DMS153 treated with DMSO at 0.1 percent for 48 hours (cell line): Measurements from ENCODE around the gene RALGAPA2.

Experiments
- DNase-seq: peaks from one replicate; lab custom pipeline; 2025; ENCODE audit not compliant: unreplicated experiment; lab: John Stamatoyannopoulos, UW

Gene RALGAPA2

DNA sequence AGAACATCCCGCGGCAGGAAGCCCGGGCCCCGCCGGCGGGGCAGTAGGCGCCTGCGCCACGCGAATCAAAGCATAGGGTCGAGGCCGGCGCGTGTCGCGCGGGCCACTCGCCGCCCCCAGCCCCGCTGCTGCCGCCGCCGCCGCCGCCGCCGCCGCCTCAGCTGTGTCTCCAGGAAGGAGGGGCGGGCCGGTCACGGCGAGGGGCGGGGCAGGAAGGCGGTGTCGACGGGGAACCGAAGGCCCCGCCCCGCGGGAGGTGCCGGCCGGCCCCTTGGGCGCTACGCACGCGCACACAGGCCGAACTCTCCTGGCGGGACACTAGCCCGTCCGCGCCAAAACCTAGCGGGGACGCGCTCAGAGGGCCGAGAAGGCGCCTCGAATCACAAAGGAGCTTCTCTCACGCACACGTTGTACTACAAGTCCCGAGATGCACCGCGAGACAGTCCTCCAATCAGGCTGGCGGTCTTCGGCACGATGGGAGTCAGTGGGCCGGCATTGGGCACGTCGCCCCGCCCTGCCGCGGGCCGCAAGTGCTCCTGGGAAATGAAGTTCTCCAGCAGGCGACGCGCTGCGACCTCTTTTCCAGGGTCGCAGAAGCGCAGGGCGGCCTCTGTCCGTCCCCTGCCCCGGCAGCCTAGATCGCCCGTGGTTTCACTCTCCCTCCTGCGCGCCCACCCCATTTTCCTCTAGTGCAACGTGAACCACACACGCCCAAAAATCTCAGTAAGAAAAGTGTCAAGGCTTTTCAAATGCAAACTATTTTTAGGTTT, at the start of gene RALGAPA2:
TSS of gene RALGAPA2 (minus strand) at position 171 of the 770 bp plus-strand sequence. CDS start at position 7, 164 bp downstream.
- peak; percentile 94 for DNase-seq

DNA sequence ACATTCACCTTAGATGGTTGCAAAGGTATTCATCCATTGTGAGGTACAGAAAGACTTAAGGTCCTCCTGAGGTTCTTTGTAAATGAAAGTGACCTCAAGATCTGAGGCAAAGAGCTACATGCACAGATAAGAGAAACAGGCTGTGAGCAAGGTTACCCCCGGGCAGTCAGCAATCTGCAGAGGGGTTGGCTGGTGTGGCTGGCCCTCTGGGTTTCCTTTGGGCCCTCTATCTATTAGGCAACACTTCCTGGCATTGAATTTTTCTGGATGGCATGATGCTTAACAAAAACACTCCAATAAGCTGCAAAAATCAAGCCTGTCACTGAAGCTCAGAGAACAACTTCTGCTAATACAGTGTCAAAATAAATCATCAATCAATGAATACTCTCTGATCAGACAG, 48.9 kb upstream of the RALGAPA2 start:
- DNase-seq, result no peak

DNA sequence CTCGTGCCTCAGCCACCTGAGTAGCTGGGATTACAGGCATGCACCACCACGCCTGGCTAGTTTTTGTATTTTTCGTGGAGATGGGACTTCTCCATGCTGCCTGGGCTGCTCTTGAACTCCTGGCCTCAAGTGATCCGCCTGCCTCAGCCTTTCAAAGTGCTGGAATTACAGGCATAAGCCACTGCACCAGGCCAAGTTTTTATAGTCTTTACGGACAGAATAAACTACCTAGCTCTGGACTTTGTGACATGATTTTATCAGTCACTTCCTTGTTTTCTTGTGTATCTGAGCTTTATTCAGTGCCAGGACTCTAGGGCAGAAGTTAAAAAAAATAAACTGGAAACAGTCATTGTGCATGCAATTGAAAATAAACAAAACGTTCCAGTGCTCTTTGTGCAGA, 46.7 kb upstream of the RALGAPA2 start:
- no peak for DNase-seq

DNA sequence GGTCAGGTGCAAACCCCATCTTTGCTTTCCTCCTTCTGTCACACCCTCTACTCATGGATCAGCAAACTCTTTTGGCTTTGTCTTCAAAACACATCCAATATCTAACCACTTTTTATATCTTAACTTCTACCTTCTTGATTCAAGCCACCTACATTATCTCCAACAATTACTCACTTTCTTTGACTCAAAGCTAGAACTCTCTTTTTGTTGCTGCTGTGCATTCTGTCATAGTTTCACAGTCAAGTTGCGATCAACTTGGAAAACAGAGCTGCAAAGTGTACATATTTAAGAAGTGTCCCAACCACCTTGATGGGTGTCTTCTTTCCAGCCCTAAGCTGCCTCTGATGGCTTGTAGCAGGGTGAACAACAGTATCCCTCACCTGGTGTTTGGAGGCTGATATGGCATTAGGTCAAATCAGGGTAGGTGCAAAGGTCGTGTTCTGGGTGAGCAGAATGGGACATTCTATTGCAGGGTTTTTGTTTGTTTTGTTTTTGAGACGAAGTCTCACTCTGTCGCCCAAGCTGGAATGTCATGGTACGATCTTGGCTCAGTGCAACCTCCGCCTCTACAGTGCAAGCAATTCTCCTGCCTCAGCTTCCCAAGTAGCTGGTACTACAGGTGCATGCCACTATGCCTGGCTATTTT, 43.4 kb upstream of the RALGAPA2 start:
- no peak for DNase-seq

DNA sequence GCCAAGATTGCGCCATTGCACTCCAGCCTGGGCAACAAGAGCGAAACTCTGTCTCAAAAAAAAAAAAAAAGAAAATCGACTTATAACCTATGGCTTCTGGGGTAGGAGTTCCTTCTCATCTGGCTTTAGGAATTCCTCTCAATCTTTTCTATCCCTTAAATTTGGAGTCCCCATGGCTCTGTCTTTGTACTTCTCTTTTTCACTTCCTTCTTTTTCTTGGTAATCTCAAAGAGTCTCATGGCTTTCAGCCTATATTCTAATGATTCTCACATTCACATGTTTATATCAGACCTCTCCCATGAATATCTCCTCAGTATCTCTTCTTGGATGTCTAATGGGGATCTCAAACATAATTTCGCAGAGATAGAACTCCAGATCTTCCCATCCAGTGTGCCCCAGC, 42.8 kb upstream of the RALGAPA2 start:
- no peak for DNase-seq

DNA sequence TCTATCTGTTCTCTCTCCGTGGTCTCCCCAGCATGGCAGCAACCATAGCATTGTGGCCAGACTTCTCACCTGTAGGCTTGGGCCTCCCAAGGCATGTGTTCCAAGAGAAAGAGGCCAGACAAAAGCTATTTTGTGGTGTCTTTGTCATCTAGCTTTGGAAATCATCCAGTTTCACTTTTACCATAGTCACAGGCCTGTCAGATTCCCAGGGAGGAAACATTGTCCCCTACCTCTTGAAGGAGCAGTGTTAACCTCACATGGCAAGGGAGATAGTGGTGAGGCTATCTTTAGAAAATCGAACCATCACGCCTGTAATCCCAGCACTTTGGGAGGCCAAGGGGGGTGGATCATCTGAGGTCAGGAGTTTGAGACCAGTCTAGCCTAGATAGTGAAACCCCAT, 42.3 kb upstream of the RALGAPA2 start:
- DNase-seq, result no peak

DNA sequence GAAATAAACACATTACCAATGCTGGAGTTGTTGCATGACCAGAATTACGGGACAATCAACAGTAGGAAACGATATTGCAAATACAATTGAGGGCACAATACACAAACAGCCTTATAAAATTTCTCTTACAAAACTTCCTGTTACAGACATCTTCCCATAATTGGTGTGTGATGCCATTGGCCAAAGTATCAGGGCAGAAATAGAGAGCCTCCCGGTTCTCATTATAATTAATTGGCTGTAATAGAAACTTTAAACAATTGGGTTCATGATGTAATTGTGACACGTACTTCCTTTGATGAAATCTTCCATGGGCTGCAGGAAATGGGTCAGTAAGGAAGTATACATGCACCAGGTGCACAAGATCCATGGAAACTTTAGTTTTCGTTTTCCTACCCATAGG, 40.3 kb upstream of the RALGAPA2 start:
- no peak for DNase-seq

DNA sequence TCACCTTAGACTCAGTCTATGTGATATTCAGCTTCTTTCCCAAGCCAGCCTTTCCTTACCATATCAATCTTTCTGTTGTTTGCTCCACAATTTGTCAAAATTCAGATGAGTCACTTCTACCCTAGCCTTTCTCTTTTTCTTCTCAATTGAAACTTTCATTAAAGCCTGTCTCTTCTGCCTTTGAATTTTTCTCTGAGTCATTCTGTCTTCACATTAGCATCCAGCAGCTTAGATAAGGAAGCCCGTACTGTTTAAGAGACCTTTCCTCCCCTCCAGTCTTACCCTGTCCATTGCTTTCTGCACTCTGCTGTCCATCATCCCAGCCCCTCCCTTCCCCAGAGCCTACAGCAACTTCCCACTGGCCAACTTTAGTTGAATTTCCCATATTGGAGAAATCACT, 34.9 kb upstream of the RALGAPA2 start:
- DNase-seq, result no peak

DNA sequence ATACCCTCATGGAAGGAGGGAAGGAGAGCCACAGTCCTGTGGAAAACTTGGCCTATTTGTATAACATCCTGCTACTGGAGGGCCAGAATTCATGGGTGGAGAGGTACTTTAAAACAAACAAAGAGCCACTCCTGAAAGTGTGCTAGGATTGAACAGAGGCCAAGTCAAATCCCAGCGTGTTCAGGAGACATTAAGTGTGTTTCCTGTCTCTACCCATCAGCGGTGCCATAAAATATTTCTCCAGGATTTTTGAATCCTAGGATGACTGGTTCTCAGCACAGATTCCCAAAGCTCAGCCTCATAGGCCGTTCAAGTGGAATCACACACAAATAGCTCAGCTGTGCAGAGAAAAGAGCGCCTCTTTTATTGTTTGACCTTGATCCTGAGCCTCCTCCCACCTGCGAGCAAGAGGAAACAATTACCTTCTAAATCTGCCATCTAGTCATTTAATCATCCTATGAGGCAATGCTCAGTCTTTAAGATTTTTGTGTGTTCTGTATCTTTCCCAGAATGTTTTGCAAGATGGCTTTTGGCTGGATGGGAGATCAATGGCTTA, 31.8 kb upstream of the RALGAPA2 start:
- DNase-seq, result peak; percentile 81

DNA sequence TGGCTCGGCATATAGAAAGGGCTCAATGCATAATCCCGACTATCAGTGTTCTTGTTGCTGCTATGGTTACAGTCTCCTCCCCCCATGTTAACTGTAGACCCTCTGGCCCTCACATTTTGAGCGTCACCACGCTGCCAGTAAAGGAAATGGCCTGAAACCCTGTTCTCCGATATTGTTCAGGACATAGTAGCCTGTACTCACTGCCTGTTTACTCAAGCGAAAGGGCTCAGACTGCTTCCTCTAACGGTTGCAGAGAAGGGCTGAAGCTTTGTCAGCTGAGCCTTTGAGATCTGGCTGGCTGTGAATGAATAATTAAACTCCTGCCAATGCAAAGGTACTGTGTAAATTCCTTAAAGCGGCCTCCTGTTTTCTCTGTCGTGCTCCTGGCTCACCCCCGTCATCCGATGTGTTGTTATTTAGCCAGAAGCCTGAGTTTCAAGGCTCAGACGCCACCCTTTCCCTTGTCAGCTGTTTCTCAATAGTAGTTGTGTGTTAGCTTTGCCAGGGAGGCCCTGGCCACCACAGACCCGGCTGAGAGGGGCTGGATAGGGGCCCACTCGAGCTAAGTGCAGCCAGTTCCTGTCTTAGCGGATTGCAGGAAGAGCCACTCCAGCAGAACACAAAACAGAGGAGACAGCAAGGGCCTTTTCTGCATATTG, 31.2 kb upstream of the RALGAPA2 start:
- peak; percentile 90 for DNase-seq

DNA sequence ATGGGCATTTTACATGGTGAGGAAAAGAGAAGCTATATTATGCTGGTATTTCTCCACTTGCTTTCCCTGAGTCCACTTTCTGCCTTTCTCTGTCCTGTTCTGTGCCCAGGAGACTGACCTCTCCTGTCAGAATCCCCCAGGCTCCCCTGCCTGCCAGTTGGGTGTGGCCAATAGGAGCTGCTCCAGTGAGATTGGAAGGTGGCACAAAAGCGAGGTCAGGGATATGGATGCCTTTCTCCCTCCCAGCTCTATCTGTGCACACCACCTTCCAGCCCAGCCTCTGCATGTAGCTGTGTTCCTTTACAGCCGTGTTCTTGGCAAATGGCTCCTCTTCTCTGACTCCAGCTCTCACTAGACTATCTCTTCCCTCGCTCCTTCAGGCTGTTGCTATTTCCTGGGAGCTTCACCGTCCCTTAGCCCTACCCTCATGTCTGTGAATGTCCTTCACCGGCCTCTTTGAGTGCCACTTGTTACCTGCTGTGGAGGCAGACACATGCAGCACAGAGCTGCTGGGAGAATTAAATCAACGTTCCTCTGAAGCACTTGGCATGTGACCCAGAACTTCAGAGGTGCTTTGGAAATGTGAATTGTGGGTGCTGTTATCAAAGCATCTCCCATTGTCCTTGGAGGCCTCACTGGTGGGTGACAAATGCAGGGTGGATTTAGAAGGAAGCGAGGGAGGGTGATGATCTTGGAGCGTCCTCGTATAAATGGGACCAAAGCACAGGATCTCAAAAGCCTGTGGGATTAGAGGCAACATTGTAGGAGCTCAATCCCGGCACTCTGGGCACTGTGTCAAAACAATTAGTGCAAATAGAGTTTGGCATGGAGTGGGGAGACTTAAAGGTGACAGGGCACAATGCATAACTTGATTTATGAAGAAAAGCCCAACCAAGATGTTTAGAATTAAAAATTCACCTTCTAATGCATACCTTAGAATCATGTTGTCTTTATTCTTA, 28.9 kb upstream of the RALGAPA2 start:
- peak; percentile 11 for DNase-seq

DNA sequence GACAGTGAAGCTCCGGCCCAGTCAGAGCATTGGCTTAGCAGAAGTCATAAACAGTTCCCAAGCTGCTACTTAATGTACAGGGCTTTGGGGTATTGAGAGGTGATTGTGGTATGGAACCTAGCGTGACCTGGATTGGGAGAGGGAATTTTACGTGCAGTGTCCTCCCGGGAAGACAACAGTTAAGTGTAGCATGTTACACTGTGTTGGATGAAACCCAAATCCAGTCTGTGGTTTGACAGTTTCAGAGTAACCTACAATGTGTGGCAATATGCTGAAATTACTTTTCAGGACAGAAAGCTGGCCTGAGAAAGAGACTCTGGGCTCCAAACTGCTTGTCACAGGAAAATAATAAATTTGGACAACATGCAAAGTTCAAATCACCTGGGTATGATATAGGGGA, 28.1 kb upstream of the RALGAPA2 start:
- DNase-seq, result no peak

DNA sequence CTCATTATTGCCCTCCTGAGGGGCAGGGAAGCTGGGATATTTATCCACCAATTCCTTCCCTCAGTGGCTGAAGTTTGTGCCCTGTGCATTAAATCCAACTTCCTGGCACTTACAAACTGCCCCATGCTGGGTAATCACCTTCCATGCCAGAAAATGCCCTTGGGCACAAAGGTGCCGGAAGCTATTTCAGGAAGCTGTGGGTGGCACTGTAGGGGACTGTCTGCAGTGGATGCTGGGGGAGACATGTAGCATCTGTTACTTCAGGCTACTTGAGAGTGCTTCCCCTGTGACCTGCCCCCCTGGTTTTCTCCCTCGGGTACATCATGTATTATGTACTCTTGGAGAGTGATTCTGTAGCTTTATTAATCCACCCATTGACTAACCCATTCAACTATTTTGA, 24.7 kb upstream of the RALGAPA2 start:
- DNase-seq, result no peak

DNA sequence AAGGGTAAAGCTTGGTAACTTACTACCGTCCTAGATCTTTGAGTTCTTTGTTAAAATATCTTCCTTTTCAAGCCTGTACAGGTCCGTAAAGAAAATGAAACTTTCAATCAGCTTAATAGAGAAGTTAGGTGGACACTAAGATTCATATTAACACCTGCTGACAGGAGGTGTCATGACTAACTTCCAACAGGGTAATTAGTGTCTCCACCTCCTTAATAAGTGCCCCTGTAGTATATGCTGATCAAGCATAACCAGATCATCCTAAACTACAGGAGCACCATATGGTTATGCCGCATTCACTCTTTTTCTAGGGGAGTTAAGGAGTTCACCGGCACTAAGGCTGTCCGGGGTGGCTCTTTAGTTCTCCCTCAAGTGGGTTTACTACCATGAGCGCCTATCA, 23.9 kb upstream of the RALGAPA2 start:
- DNase-seq, result no peak

DNA sequence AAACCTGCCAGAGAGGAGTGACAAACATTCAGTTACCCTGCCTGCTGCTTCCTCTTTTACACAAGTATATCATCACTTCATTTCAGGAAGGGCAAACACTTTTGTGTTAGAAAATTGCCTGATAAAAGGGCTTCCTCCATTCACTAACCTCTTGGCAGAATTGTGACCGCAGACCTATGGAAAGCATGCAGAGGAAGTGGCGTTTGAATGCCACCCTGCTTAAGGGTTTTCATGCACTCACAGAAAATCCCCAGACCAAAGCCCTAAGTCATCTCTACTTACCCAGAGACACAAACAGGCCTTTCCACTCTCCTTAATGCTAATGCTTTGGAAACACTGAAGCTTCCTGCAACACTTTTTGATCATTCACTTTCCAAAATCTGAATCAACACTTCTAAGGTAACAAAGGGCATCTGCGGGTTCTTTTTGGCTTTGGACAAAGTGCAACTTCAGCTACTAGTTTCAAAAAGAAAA, 22.1 kb upstream of the RALGAPA2 start:
- peak; percentile 56 for DNase-seq

DNA sequence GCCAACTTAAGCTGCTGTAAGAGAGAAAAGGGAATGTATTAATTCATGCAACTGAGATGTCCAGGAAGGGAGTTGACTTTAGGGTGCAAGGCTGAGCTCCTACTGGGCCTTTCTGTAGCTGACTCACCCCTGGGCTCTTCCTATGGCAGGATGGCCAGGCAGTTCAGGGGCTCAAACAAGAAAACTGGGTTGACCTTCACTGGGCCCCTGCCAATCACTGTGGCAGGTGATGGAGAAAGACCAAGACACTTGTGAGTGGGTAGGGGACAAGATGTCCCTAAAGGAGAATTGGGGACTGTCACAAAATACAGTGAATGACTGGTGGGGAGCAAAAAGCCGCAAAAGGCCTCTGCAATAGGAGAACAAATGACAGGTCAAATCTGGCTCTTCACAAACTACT, 21.5 kb upstream of the RALGAPA2 start:
- no peak for DNase-seq

DNA sequence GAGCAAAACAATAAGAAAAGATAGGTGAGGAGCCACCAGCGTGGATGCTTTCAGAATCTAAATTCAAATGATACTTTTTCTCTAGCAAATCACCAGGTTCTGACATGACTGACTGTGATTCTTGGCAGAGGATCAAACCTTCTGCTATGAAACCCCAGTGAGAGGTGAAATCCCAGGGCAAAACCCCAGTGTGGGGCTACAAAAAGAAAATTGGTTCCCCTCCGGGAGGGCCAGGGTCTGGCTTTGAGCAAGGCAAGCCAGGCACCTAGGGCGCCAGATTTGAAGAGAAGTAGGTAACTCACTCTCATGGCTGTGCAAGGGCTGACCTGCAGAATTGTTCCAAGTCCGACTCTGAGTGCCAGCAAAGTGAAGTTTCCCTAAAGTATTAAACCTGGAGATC, 20.2 kb upstream of the RALGAPA2 start:
- no peak for DNase-seq

DNA sequence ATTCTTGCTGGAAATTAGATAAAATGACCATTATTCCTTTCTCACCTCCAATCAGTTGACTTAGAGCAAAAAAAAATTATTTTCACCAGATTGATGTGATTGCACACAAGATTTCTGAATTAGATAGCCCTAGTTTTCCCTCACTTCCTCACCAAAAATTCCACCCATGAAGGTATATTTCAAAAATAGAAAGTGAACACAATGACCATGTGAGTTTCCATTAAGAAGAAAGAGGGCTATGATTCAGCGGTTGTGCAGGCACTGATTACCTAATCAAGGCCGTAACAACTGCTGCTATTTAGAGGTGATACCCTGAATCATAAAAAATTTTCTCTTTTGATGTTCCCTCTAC, 19.5 kb upstream of the RALGAPA2 start:
- DNase-seq, result no peak

DNA sequence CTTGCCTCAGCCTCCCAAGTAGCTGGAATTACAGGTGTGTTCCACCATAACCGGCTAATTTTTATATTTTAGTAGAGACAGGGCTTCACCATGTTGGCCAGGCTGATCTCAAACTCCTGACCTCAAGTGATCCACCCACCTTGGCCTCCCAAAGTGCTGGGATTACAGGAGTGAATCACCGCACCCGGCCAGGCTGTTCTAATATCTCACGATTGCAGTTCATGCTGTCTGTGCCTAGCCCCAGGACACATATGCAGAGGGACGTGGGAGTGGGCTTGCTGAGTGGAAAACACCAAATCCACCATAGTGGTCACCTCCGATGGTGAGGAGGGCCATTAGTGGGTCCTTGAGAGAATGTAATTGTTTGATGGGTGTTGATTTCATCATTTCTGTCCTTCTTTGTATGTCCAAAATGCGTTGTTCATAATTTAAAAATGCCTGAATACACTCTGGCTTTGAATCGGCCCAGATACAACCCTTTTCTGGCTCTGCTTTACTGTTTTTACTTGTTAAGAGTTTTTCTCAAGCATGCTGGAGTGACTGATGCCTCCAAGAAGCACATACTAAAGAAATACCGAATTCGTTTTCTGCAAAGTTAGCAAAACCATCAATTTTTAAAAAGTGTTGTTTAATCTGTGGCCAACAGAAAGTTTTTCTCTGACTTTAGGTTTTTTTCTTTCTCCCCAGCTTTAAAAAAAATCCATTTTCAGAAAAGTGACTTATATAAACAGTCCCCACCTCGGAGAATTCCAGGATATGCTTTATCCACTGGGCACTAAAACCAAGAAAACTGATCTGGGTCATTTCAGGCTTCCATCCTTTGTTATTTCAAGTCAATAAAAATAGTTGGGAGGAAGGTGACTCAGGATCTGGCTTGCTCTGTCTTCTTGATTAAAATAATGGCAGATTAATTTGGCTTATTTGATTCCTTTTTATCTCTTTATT, 18.8 kb upstream of the RALGAPA2 start:
- no peak for DNase-seq

DNA sequence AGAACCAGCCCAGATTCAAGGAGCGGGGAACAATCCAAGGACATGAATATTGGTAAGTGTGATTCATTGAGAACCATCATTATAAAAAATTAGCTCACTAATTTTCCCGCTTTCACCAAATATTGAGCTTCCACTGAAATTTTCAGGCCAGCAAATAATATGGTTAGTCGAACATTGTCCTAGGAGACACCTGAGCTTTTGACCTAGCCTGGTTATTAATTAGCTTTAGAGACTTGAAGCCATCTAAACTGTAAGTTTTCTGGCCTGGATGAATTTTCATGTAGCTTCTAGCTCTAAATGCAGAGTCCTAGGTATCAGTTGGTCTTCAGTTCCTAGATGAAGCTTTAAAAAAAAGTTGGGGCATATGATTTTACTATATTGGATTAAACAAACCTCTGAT, 17.1 kb upstream of the RALGAPA2 start:
- DNase-seq, result no peak
